ENCODE results near the gene SLC16A9. TPM values are rescaled to one million over a fixed set of nuclear protein-coding genes. Genes with fewer than 3 reads are reported as not detected.

The SLC16A9 gene
- polyA plus RNA-seq, 1 of the 3 experiments (the other 2 are of a cell fraction), result 4.7 TPM

DNA sequence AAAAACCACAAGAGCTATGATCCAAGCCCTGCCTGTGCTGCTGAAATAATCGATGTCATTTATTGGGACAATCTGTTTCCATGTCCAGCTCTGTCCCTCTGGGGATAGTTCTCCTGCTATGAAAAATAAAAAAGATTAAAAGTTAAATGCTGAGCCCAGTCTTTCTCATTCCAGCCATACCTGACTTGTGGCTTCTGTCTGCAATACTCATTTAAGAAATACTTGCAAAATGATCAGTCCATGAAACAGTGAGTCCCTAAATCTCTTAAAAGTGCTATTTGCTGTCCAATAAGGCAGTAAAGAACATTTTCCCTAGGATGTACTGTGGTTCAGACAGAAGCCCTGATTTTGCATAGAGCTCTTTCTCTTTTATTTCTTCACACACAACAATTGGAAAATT lies 91.7 kb downstream of the SLC16A9 start:
- Histone ChIP-seq H3K4me1 (ENCODE audit: control insufficient read depth in 1 of 2, insufficient read depth in 2 of 2, low read depth in 1 of 2, low read length in 1 of 2) (no peaks in the 10 kb centered on the region), H3K79me2 (ENCODE audit: insufficient read depth) (no peaks in the 10 kb centered on the region), H3K4me3 (ENCODE audit: low read depth in 2 of 2, low read length in 1 of 2) (no peak overlapping the region), H3K9me2 (no peaks in the 10 kb centered on the region), H3K9ac (no peak overlapping the region), H3K4me2 (no peak overlapping the region), H4K20me1 (ENCODE audit: insufficient read depth) (no peaks in the 10 kb centered on the region), H3F3A (replicated peaks; ENCODE audit: insufficient read depth) (no peaks in the 10 kb centered on the region), H3K36me3 (replicated peaks in 1 of 2; ENCODE audit: control insufficient read depth in 1 of 2, insufficient read depth in 2 of 2, low read length in 1 of 2) (no peaks in the 10 kb centered on the region), H3K27me3 (ENCODE audit: insufficient read depth) (no peaks in the 10 kb centered on the region), H3K27ac (ENCODE audit: low read depth in 2 of 2, low read length in 1 of 2) (no peak overlapping the region), H3K9me3 (no peaks in the 10 kb centered on the region), H2AFZ (ENCODE audit: low read depth) (no peak overlapping the region)
- no peak for TF ChIP-seq RAD21 (IDR thresholded peaks at IDR 0.05; ENCODE audit: low read length)
- no peak for TF ChIP-seq TAF1 (IDR thresholded peaks at IDR 0.05; ENCODE audit: borderline replicate concordance, low read depth, low read length)
- TF ChIP-seq GATA2 (CRISPR knock-in tag; IDR thresholded peaks at IDR 0.05), result no peak
- TF ChIP-seq, protein P1, sequence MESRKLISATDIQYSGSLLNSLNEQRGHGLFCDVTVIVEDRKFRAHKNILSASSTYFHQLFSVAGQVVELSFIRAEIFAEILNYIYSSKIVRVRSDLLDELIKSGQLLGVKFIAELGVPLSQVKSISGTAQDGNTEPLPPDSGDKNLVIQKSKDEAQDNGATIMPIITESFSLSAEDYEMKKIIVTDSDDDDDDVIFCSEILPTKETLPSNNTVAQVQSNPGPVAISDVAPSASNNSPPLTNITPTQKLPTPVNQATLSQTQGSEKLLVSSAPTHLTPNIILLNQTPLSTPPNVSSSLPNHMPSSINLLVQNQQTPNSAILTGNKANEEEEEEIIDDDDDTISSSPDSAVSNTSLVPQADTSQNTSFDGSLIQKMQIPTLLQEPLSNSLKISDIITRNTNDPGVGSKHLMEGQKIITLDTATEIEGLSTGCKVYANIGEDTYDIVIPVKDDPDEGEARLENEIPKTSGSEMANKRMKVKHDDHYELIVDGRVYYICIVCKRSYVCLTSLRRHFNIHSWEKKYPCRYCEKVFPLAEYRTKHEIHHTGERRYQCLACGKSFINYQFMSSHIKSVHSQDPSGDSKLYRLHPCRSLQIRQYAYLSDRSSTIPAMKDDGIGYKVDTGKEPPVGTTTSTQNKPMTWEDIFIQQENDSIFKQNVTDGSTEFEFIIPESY (IDR thresholded peaks at IDR 0.05; ENCODE audit: borderline replicate concordance, low read depth), result no peak
- ChIA-PET POLR2A (no interaction called here), CTCF (interaction anchor here (1.0 to 1.5 kb wide), 3 partner anchors 8 to 191 kb away, joined by 3 to 5 read pairs (median 5); no protein-coding TSS in a partner anchor)
- 66% methylated on average over 1 of the region's 1 CpG for WGBS (ENCODE audit: low lambda C conversion rate)
- no peak for DNase-seq

DNA sequence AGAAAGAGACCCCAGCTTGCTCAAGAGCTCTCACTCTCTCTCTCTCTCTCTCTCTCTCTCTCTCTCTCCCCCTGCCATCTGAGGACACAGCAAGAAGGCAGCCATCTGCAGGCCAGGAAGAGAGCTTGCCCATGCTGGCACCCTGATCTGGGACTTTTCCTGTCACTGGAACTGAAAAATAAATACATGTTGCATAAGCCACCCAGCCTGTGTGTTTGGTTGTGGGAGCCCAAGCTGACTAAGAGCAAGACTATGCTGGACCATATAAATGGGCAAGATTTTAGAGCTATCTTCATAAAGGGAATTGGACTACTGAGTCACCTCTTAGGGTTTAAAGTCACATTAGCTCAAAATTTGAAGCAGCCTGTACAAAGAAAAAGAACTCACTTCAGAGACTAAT lies 98.6 kb downstream of the SLC16A9 start:
- H3F3A ChIP-seq (replicated peaks; ENCODE audit: insufficient read depth), result no peaks in the 10 kb centered on the region
- H3K4me1 ChIP-seq (ENCODE audit: control insufficient read depth in 1 of 2, insufficient read depth in 2 of 2, low read depth in 1 of 2, low read length in 1 of 2), result peaks cover 13 to 14% of the 10 kb centered on the region in 2 experiments
- no peaks in the 10 kb centered on the region for H3K36me3 ChIP-seq (replicated peaks in 1 of 2; ENCODE audit: control insufficient read depth in 1 of 2, insufficient read depth in 2 of 2, low read length in 1 of 2)
- H3K9me3 ChIP-seq, result no peaks in the 10 kb centered on the region
- TF ChIP-seq TEAD4 (IDR thresholded peaks at IDR 0.05; ENCODE audit: borderline replicate concordance, insufficient read depth) (no peak), EP300 (IDR thresholded peaks at IDR 0.05; ENCODE audit: borderline replicate concordance in 1 of 2, low read depth in 1 of 2, low read length in 1 of 2) (no peak), POLR2AphosphoS5 (IDR thresholded peaks at IDR 0.05; ENCODE audit: low read depth, low read length) (no peak), RAD21 (IDR thresholded peaks at IDR 0.05; ENCODE audit: low read length) (no peak), EZH2phosphoT487 (IDR thresholded peaks at IDR 0.05; ENCODE audit: borderline replicate concordance, low read depth) (no peak), GABPA (IDR thresholded peaks at IDR 0.05; ENCODE audit: low read depth) (no peak), FOXJ3 (CRISPR knock-in tag; IDR thresholded peaks at IDR 0.05) (no peak), RCOR1 (IDR thresholded peaks at IDR 0.05; ENCODE audit: low read length) (no peak), FOXM1 (IDR thresholded peaks at IDR 0.05; ENCODE audit: low read depth) (no peak), MEF2A (IDR thresholded peaks at IDR 0.05; ENCODE audit: borderline replicate concordance, low read depth) (no peak)
- TF ChIP-seq, protein P2, sequence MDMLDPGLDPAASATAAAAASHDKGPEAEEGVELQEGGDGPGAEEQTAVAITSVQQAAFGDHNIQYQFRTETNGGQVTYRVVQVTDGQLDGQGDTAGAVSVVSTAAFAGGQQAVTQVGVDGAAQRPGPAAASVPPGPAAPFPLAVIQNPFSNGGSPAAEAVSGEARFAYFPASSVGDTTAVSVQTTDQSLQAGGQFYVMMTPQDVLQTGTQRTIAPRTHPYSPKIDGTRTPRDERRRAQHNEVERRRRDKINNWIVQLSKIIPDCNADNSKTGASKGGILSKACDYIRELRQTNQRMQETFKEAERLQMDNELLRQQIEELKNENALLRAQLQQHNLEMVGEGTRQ (IDR thresholded peaks at IDR 0.05; ENCODE audit: borderline replicate concordance, low read depth, low read length), result no peak
- no peak overlapping the region for H3K9ac ChIP-seq
- no peak overlapping the region for H3K4me3 ChIP-seq (ENCODE audit: low read depth in 2 of 2, low read length in 1 of 2)
- no peak overlapping the region for H3K27ac ChIP-seq (ENCODE audit: low read depth in 2 of 2, low read length in 1 of 2)
- no peaks in the 10 kb centered on the region for H3K9me2 ChIP-seq
- CTCF ChIA-PET, result interaction anchor here (1.3 to 3.5 kb wide), 3 partner anchors 8 to 31 kb away, joined by 3 to 17 read pairs (median 5); no protein-coding TSS in a partner anchor
- H2AFZ ChIP-seq (ENCODE audit: low read depth), result no peak overlapping the region
- no peak for DNase-seq
- POLR2A ChIA-PET, result no interaction called here
- H3K79me2 ChIP-seq (ENCODE audit: insufficient read depth), result no peaks in the 10 kb centered on the region
- no peaks in the 10 kb centered on the region for H3K27me3 ChIP-seq (ENCODE audit: insufficient read depth)
- H3K4me2 ChIP-seq, result no peak overlapping the region
- no peaks in the 10 kb centered on the region; the same call in 1 of the 2 replicates for H4K20me1 ChIP-seq (ENCODE audit: insufficient read depth)
